HFF-Myc (cell line): ENCODE measurements around the gene CUX1.
"Not testable (repeated sequence)": the region's sequence is repeated elsewhere in the genome, so short reads cannot be mapped to it uniquely, and the experiment has no call there.

Source experiments
- DNase-seq: peaks from one replicate; pipeline ENCODE4 v3.0.0-alpha.2; 2011; ENCODE audit warnings: low read depth; ENCODE audit errors: extremely low read depth
- H3K4me3 ChIP-seq: replicated peaks from 2 replicates; pipeline ENCODE4 v1.5.1; 2011; ENCODE audit warnings: low read depth, mild to moderate bottlenecking, control low read depth, low read length
- TF ChIP-seq, protein P1 (sequence below): IDR thresholded peaks from 2 replicates; pipeline ENCODE4 v1.5.1; 2012; ENCODE audit warnings: mild to moderate bottlenecking, low read depth, low read length, control low read depth; ENCODE audit errors: missing control alignments

CUX1 gene

DNA sequence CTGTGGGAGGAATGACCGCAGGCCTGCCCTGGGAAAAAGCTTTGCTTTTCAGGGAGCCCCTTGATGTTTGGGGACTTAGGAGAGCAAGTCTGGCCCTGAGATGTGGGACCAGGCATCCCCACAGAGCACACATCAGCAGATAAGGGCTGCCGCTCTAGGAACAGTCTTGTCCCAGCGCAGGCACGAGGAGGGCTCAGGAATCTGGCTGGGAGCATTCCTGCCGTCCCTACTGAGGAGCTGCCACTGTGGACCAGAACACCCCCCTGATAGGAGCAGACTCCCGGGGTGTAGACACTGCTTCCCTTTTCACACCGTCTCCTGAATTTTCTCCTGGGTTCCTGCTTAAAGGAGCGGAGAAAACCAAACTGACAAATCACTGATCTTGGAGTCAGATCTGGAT is 232.3 kb downstream of the CUX1 start:
- DNase-seq = no peak
- no peak overlapping the region for H3K4me3 ChIP-seq
- TF ChIP-seq, protein P1, sequence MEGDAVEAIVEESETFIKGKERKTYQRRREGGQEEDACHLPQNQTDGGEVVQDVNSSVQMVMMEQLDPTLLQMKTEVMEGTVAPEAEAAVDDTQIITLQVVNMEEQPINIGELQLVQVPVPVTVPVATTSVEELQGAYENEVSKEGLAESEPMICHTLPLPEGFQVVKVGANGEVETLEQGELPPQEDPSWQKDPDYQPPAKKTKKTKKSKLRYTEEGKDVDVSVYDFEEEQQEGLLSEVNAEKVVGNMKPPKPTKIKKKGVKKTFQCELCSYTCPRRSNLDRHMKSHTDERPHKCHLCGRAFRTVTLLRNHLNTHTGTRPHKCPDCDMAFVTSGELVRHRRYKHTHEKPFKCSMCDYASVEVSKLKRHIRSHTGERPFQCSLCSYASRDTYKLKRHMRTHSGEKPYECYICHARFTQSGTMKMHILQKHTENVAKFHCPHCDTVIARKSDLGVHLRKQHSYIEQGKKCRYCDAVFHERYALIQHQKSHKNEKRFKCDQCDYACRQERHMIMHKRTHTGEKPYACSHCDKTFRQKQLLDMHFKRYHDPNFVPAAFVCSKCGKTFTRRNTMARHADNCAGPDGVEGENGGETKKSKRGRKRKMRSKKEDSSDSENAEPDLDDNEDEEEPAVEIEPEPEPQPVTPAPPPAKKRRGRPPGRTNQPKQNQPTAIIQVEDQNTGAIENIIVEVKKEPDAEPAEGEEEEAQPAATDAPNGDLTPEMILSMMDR = no peak

DNA sequence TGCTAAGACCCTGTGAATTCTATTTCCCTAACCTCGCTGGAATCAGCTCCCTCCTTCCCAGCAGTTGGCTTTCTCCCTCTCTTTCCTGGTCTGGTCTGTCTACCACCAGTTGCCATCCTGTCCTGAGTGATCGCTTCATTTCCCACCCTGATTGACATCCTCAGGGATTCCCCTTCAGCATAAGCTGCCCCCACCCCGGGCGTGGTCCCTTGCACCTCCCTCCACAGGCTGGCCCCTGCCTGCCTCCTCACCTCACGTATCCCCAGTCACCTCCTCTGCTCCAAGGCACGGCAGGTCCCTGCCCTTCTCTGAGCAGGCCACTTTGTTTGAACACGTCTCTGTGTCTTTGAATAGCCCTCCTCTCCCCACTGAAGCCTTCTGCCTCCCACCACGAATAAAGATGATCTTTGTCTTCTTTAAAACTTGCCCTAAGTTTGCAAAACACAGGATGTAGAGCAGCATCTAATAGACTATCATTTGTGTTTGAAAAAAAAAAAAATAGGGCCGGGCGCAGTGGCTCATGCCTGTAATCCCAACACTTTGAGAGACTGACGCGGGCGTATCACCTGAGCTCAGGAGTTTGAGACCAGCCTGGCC is 233.5 kb downstream of the CUX1 start:
- no peak for DNase-seq
- TF ChIP-seq, protein P1 = no peak

DNA sequence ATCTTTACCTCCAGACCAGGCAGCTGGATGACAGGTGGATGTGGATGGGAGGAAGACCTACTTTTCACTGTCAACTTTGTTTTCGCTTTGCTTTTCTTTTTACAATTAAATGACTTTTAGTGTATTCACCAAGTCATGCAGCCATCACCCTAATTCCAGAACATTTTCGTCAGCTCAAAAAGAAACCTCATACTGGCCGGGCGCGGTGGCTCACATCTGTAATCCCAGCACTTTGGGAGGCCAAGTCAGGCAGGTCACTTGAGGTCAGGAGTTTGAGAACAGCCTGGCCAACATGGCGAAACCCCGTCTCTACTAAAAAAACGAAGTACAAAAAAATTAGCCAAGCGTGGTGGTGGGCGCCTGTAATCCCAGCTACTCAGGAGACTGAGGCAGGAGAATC is 234.3 kb downstream of the CUX1 start:
- not testable (repeated sequence) for H3K4me3 ChIP-seq, DNase-seq

More for the DNA sequence above, 233.5 kb downstream of the CUX1 start:
- no peak overlapping the region for H3K4me3 ChIP-seq

DNA sequence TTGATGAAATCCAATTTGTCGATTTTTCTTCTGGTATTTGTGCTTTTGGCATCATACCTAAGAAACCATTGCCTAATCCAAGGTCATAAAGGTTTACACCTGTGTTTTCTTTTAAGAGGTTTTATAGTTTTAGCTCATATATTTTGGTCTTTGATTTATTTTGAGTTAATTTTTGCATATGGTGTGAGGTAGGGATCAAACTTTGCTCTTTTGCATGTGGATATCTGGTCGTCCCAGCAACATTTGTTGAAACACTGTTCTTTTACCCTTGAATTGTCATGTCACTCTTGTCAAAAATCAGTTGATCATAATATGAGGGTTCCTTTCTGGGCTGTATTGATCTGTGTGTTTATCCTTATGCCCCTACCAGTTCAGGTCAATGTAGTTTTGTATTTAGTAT is 236.7 kb downstream of the CUX1 start:
- TF ChIP-seq, protein P1 = no peak
- H3K4me3 ChIP-seq = no peak overlapping the region
- no peak for DNase-seq

DNA sequence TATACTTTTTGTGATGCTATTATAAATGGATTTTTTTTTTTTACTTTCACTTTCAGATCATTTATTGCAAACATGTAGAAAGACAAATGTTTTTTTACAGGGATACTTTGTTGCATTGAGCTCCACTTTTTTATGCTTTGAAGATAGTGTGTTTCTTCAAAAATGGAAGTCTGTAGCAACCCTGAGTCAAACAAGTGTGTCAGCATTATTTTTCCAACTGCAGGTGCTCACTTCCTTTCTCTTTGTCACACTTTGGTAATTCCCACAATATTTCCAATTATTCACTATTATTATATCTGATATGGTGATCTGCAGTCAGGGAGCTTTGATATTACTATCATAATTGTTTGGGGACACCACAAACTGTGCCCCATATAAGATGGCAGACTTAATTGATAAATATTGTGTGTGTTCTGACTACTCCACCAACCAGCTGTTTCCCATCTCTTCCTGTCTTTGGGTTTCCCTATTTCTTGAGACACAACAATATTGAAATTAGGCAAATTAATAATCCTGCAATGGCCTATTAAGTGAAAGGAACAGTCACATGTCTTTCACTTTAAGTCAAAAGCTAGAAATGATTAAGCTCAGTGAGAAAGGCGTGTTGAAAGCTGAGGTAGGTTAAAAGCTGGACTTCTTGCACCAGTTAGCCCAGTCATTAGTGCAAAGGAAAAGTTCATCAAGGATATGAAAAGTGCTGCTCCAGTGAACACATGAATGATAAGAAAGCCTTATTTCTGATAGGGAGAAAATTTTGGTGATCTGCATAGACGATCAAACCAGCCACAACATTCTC is 238.0 kb downstream of the CUX1 start:
- H3K4me3 ChIP-seq = no peak overlapping the region
- DNase-seq = no peak
- TF ChIP-seq, protein P1 = no peak

DNA sequence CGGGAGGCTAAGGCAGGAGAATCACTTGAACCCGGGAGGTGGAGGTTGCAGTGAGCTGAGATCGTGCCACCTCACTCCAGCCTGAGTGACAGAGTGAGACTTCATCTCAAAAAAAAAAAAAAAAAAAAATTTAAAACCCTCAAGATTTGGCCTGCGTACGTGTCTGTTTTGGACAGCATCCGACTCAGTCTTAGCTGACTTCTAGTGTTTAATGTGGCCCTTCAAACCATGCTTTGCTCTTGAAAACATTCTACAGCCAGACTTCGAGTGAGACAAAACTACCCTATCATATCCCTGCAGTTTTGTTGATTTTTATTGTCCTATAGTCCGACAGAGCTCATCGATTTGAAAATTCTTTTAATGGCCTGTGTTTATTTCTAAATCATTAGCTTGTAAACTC is 242.1 kb downstream of the CUX1 start:
- TF ChIP-seq, protein P1 = no peak
- no peak for DNase-seq
- H3K4me3 ChIP-seq = no peak overlapping the region

DNA sequence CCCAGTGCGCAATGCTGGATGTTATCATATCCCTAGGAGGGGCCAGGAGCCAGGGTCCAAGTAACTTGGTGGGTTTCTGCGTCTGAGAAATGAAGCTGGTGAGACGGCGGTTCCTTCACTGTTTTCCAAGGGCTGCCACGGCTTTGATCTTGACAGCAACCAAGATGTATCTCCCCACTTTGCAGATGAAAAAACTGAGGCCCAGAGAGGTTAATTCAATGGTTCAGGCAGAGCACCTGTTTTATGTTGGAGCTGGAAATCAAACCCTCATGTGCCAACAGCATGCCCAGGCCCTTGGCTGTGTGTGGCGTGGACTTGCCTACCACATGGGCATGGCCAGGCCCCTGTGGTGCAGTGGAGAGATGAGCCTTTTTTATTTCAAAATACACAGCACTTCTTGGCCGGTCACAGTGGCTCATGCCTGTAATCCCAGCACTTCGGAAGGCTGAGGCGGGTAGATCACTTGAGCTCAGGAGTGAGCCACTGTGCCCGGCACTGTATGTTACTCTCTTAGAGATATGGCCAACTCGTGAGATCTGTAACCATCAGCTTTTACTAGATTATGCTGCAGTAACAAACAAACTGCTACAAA is 244.0 kb downstream of the CUX1 start:
- TF ChIP-seq, protein P1 = no peak
- H3K4me3 ChIP-seq = no peak overlapping the region
- no peak for DNase-seq
